Posterior vena cava (tissue), 2 donors: Measurements from ENCODE around the gene MEF2A. TPM values are rescaled to one million over a fixed set of nuclear protein-coding genes. Genes with fewer than 3 reads are reported as not detected.
"Not testable (repeated sequence)": the region's sequence is repeated elsewhere in the genome, so short reads cannot be mapped to it uniquely, and the experiment has no call there.

Experiments used
- DNase-seq: peaks from one replicate; pipeline ENCODE4 v3.0.0-alpha.2; 2020; ENCODE audit warnings: low spot score
- intact Hi-C, 2 donors: fragments of 100-400 bp; cut with DNase I; formaldehyde crosslinking; loops; one replicate each; pipeline versions ENCODE4 v1.14.1 to v1.14.2; 2022 to 2023
- long read RNA-seq, 2 donors: library from polyadenylated mRNA; unstranded; transcript quantifications; one replicate each; pipeline ENCODE4 v2.0.0, GENCODE V29; 2020 to 2021
- total RNA-seq, 2 donors: library from RNA; stranded (reverse); fragmentation: NEBNext Ultra II Directional; extraction: Animal tissue kit (Norgen Biotek cat#: 25700); gene quantifications; one replicate each; pipeline ENCODE4 v1.2.1, GENCODE V29; 2021
- donor health status: DM: yes; HTN: yes; CAD: no.
- donor health status: DM: yes; HTN: yes; CAD: no.

The MEF2A gene
- total RNA-seq: 100 to 1,000 TPM in 1 of 2 donors, 10 to 100 TPM in 1; 90.6 to 121 TPM
- long read RNA-seq, donor 1, full-length matches to known transcripts: 11 of 32 reads
- long read RNA-seq, donor 1, partial matches to known transcripts: 11 of 32 reads
- long read RNA-seq, donor 1, other reads (novel, unspliced or antisense): 10 of 32 reads
- long read RNA-seq, donor 2, full-length matches to known transcripts: 5 of 35 reads
- long read RNA-seq, donor 2, partial matches to known transcripts: 9 of 35 reads
- long read RNA-seq, donor 2, other reads (novel, unspliced or antisense): 21 of 35 reads

DNA sequence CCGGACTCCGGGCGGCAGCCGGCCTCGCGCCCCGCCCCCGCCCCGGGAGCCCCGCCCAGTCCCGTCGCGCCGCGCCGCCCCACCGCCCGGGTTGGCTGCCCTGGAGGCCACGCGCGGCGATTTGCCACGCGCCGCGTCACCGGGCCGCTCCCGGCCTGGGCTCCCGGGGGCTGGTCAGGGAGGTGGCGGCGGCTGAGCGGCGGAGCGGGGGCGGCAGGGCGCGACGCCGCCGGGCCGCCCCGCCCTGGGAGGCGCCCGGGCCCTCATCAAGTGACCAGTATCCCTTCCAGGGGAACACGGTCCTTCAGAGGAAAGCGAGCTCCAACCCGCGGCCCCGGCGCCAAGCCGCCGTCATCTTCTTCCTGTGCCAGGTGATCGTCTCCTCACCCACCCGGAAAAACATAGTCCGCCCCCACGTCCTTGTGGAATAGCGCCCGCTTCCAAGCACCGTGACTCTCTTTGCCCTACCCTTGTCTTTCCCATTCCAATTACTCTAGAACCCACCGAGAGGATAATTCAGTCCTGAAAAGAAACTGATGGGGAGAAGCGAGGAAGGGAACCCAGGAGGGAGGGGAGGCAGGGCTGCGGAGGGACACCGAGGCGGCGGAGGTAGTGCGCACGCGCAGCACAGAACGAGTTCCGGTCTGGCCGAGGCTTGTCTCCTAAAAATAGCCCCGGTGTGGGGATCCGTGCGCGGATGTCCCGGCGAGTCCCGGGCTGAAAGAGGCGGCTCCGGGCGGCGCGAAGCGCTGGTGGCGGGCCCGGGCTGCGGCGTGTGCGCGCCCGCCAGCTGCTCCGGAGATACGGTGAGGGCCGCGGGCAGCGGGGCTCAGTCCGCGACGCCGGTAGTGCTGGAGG, at the start of gene MEF2A:
Gene MEF2A (plus strand): TSS at position 686 of the 858 bp plus-strand sequence. CDS start 67,136 bp downstream, outside the sequence.
- intact Hi-C loops: loop anchor here (5.0 to 10.0 kb wide), 3 partner anchors 58 to 487 kb away; no protein-coding TSS in a partner anchor
- peak; percentile 99 for DNase-seq

DNA sequence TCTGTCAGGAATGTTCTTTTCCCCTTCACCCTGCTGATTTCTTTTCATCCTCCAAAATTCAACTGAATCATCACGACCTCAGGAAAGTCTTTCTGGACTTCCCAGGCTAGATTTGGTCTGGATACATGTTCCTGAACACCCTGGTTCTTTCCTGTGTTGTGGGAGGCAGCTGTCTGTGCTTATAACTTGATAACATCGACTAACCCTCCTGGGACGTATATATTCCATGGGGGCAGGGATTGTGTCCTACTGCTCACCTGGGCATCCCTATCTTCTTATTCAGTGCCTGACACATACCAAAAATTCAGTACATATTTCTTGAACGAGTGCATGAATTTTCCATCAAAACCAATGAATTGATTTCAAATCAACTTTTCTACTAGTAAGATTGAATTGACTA, 47.6 kb upstream of the MEF2A start:
- intact Hi-C loops: loop anchor here in 1 of 2 donors (10.0 kb wide), 1 partner anchor 63 kb away; no protein-coding TSS in a partner anchor
- DNase-seq: no peak

DNA sequence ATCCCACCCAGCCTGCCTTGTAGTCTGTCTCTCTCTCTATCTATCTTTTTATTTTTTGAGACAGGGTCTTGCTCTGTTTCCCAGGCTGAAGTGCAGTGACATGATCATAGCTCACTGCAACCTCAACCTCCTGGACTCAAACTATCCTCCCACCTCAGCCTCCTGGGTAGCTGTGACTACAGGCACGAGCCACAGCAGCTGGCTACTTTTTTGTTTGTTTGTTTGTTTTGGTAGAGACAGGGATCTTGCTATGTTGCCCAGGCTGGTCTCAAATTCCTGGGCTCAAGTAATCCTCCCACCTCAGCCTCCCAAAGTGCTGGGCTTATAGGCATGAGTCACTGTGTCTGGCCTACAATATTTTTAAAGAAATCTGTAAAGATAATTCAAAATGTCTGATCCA, 46.4 kb upstream of the MEF2A start:
- intact Hi-C loops: loop anchor here in 1 of 2 donors (10.0 kb wide), 1 partner anchor 65 kb away; no protein-coding TSS in a partner anchor
- DNase-seq: not testable (repeated sequence)

DNA sequence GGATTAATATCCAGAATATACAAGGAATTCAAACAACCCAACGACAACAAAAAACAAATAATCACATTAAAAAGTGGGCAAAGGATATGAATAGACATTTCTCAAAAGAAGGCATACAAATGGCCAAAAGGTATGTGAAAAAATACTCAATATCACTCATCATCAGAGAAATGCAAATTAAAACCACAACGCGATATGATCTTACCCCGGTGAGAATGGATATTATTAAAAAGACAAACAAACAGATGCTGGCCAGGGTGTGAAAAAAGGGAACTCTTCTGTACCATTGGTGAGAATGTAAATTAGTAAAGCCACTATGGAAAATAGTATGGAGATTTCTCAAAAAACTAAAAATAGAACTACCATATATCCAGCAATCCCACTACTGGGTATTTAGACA, 43.5 kb upstream of the MEF2A start:
- intact Hi-C loops: no loop called here
- no peak for DNase-seq

DNA sequence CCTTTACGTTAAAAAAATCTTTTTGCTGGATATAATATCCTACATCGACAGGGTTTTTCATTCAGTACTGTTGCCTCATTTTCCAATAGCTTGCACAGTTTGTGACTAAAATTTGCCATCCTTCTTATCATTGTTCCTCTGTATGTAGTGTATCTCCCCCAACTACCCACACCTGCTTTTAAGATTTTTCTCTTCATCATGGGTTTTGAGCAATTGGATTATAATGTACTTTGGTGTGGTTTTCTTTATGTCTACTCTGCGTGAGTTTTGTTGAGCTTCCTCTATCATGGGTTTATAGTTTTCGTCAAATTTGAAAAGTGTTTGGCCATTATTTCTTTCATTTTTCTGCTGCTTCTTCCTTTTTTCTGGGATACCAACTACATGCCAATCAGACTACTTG, 39.6 kb upstream of the MEF2A start:
- intact Hi-C loops: no loop called here

DNA sequence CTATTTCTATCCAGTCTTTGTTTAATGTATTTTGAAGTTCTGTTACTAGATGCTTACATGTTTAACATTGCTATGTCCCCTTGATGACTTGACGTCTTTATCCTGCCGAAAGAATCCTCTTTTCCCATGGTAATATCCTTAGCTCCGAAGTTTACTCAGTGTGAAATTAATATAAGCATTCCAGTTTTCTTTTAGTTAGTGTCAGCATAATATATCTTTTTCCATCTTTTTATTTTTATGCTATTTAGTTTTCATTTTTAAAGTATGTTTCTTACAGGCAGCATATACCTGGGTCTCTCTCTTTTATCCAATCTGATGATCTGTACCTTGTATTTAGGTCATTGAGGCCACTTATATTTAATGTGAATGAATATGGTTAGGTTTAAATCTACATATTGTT, 39.1 kb upstream of the MEF2A start:
- intact Hi-C loops: no loop called here
- DNase-seq: no peak

More for the DNA sequence above, 39.6 kb upstream of the MEF2A start:
- no peak for DNase-seq

DNA sequence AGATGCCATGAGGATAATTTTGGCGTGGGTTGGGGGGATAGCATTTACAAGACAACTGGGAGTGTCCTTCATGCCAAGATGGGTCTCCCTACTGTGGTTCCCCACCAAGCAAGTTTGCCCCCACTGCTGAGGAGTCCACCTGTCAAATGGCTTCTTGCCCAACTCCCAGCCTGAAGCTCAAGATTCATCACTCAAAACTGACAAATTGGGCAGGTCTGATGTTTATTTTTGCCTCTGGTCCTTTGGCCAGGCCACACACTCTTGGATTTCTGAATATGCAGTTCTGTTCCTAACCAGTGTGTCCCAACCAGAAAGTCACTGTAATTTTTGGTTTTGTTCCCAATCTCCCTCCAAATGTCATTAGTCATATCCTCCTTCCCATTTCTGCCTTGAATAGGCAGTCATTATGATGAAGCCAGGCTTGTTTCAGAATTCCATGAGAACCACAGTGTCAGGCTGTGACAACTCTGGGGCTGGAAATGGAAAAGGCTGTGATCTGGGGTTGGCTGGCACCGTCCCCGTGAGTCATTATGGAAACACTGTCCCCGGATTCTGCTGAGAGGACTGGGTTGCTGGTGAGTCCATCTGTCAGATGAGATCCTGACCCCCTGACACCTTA, 29.3 kb upstream of the MEF2A start:
- intact Hi-C loops: no loop called here
- peak; percentile 92 for DNase-seq

DNA sequence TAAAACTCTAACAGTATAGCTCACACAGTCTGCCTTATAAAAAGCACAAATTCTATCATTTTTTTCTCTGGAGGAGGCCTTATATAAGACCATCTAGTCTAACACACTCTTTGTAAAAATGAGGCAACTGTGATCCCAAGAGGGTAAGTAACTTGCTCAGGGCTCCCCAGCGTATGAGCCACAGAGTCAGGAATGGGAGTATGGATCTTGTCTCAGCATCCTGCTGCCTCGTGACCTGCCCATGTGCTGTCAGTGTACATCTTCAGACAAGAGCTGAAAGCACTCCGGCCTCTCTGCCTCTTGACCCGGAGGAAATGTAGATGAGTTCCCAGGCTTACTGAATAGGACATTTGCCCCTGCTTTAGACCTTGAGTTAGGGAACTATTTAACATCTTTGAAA, 28.4 kb upstream of the MEF2A start:
- intact Hi-C loops: no loop called here

DNA sequence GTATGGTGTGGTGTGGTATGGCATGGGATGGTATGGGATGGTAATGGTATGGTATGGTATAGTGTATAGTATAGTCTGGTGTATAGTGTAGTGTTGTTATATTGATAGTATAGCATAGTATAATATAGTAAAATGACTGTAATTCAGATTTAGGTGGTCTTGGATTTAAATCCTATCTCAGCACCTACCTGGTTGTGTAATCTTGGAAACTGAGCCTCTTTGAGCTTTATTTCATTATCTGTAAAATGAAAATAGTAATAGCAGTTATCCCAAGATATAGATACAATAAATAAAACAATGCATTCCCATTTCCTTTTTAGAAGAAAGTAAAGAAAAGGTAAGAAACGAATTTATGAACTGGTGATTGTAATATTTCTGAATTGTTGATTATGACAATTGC, 27.5 kb upstream of the MEF2A start:
- DNase-seq: no peak

More for the DNA sequence above, 28.4 kb upstream of the MEF2A start:
- DNase-seq: no peak

DNA sequence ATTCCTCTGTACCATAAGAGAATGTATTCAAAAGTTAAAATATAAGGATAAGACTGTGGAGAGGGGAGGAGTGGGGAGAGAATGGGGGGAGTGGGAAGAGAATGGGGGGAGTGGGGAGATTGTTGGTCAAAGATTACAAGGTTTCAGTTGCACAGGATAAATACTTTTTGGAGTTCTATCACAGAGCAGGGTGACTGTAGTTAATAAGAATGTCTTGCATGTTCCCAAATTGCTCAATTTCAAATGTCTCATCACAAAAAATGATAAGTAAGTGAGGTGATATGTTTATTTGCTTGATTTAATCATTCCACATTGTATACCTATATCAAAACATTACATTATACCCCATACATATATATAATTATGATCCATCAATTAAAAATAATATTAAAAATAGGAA, 23.0 kb upstream of the MEF2A start:
- intact Hi-C loops: no loop called here
- no peak for DNase-seq

More for the DNA sequence above, 27.5 kb upstream of the MEF2A start:
- intact Hi-C loops: no loop called here

DNA sequence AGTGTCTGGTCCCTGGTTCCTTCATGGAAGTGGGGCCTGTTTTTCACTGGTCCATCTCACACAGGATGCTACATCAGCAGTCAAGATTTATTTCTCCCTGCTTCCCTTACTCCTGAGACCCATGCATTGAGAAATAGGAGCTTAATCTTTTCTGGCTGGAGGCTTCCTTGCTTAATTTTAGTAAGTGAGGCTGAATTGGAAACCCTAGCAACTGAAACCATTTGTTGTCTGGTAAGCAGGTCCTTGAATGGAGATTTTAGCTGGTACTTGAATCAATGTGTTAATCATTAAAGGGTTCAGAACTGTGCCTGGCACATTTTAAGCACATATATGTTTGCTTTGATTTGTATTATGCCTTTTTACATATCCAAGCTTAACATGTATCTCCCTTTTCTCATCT, 20.2 kb upstream of the MEF2A start:
- intact Hi-C loops: no loop called here

DNA sequence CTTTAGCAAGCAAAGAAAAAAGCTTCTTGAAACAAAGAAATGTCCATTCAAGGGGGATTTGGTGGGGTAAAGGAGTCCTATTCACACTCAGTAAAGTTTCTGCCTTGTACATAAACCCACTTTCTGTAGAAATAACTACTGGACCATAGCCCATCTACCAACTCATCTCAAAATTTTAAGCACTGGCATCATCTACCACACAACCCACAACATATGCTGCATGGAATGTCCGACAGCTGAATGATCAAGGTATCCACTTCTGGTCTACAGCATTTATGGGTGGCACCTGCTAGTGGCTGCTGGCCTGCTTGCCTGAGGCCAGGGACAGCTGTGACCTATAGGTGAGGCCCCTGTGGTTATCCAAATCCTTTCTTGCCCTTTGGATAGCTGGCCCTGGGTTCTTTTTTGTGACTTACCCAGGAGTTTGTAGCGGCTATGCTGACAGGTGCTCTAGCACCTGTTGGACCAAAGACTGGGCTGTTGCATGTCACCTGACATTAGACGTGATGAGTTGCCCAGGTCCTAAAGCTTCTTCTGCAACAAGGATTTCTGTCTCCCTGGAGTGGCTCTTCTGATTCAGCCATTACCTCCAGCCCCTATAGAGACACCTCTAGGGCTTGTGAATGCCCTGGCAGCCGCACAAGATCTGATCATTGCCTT, 19.2 kb upstream of the MEF2A start:
- intact Hi-C loops: no loop called here

More for the DNA sequence above, 20.2 kb upstream of the MEF2A start:
- no peak for DNase-seq

DNA sequence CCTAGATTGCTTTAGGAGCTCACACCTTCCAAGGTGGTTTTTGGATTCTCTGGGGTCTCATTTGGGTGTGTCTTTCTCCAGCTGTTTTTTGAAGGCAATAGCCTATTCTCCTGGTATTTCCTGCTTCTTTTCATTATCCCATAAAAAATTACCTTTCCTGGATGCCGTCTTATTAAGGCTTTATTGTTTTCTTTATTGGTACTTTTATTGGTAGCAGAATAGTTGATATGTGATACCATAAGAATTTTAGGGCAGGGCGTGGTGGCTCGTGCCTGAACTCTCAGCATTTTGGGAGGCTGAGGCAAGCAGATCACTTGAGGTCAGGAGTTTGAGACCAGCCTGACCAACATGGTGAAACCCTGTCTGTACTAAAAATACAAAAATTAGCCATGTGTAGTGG, 18.3 kb upstream of the MEF2A start:
- intact Hi-C loops: no loop called here
- no peak for DNase-seq

More for the DNA sequence above, 19.2 kb upstream of the MEF2A start:
- no peak for DNase-seq

DNA sequence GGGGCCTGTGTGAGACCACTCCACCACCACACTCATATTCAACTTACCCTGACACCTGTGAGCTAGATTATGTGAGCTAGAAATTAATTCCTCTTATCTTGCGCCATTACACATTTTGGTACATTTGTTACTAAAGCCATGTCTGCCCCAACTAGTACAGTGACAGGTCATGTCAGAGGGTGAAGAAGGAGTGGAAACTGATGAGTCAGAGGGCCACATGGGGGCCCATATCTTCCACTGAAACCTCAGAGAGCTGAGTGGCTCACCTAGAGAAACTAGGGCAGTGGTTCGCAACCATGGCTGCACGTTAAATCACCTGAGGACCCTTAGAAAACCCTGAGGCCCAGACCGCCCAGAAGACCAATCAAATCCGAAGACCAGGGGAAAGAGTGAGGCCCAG, 15.7 kb upstream of the MEF2A start:
- no peak for DNase-seq
- intact Hi-C loops: no loop called here

DNA sequence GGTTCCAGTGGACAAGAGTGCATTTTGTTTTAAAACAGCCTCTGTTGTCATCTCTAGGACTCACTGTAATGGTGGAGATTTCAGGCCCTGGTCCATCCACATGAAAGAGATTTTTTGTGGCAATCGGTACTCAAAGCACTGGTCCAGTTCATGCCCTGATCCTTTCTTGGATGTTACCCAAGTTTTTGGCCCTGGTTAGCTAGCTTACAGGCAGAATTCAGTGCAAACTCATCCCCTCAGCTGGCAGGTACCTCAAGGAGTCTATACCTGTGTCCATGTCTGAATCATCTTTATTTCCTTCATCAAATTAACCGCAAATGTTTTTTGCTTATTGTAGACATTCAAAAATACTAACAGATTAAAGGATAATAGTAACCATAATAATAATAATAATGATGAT, 13.7 kb upstream of the MEF2A start:
- intact Hi-C loops: no loop called here

DNA sequence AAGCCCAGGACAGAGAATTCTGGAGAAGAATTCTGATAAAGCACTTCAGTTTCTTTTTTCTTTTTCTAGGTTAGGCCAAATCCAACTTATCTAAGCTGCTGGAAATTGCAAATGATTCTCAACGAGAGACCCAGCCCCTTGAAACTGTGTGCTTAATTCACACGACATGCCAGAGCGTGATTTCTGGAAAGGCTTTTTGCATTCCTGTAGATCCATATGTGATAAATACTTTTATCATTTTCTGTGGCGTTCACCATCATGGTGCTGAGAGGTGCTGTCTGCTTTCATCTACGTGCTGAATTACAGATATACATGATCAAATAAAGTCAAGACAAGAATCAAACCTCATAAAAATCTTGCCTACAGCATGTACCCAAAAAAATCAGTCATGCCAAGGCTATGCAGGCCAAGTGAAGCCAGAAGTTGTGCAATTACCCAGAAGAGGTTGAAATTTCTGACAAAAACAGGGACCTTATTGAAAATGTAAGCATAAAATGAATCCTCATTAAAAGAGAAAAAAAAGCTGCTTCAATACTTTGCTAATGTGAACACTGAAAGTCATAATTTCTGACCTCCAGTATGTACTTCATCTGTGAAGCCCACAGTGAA, 10.8 kb upstream of the MEF2A start:
- intact Hi-C loops: no loop called here
- no peak for DNase-seq

More for the DNA sequence above, 13.7 kb upstream of the MEF2A start:
- no peak for DNase-seq

DNA sequence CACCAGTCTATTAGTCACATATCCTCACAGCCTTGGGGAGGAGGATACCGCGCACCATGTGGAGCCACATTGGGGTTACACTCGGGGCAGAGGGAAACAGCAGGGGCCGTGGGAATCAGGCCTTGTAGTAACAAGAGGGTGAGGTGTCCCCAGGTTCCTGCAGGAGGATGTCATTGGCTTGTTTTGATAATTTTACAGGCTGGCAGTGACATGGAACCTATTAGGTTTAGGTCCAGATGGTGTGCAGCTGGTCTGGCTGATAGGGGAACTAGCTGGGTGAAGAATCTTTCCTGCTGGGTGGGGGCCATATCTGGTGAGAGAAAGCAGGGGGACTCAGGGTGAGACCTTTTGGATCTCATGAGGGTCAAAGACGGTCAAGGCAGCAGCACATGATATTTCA, 9.8 kb upstream of the MEF2A start:
- no peak for DNase-seq
- intact Hi-C loops: no loop called here

DNA sequence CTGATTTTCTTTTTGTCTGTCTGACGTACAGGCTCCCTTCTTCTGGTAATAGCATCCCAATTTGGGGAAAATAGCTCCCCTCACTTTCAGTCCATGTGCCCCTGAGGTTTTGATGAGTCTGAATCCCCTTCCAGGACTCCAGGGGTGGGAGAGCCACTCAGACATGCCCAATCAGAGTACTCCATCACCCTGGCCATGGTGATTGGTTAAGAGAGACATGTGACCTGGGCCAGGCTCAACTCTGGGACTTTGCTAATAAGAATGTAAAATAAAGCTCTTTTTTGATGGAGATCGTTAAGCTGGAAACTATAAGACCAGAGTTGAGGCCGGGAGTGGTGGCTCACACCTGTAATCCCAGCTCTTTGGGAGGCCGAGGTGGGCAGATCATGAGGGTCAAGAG, 9.2 kb upstream of the MEF2A start:
- no peak for DNase-seq
- intact Hi-C loops: no loop called here

DNA sequence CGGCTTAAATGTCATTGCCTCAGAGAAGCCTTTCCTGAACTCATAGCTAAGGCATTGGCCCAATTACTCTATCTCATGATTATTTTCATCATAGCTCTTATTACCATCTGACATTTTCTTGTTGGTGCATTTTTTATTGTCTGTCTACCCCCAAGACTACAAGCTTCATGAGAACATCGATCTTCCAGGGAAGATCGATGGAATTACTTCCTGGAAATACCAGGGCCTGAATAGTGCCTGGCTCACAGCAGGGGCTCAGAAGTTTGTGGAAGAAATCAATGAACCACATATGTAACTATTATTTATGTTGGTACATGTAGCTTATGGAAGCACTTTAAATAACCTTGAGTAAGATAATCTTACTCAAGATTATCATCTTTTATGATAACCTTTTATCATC, 7.7 kb upstream of the MEF2A start:
- DNase-seq: no peak
- intact Hi-C loops: no loop called here
